Kidney (tissue), 14 donors: ENCODE results near the gene NAA16. TPM values are rescaled to one million over a fixed set of nuclear protein-coding genes. Genes with fewer than 3 reads are reported as not detected.

Source experiments
- DNase-seq, 5 donors: peaks; one replicate each; pipeline ENCODE4 v3.0.0-alpha.2; 2013 to 2020
- FAIRE-seq: peaks from 2 replicates; lab custom pipeline; 2012; peaks lifted over from hg19 to GRCh38; lab: Jason Lieb, UNC
- H3K27ac ChIP-seq, 2 donors: one replicate each; pipeline ENCODE4 v1.7.0; 2013; ENCODE audit warnings: low read depth in 2 of 2, low read length in 2 of 2, inconsistent platforms in 1 of 2
- H3K27me3 ChIP-seq: one replicate; pipeline ENCODE4 v1.7.1; 2013; ENCODE audit warnings: low read length, inconsistent platforms; ENCODE audit not compliant: control insufficient read depth, insufficient read depth
- H3K36me3 ChIP-seq, 3 donors: one replicate each; pipeline versions ENCODE4 v1.7.0 to v1.7.1; 2013; ENCODE audit warnings: low read length in 3 of 3, control low read depth in 1 of 3, inconsistent platforms in 1 of 3; ENCODE audit not compliant: insufficient read depth in 3 of 3, control insufficient read depth in 2 of 3
- H3K4me1 ChIP-seq, 3 donors: one replicate each; pipeline versions ENCODE4 v1.7.0 to v1.7.1; 2013; ENCODE audit warnings: low read length in 3 of 3, inconsistent platforms in 1 of 3, low read depth in 1 of 3; ENCODE audit not compliant: control insufficient read depth in 2 of 3, insufficient read depth in 2 of 3
- H3K4me3 ChIP-seq, 3 donors: one replicate each; pipeline versions ENCODE4 v1.7.0 to v1.8.1; 2013; ENCODE audit warnings: low read length in 3 of 3, control low read depth in 1 of 3, inconsistent platforms in 1 of 3
- H3K9ac ChIP-seq, 3 donors: one replicate each; pipeline versions ENCODE4 v1.7.0 to v1.7.1; 2013; ENCODE audit warnings: low read length in 3 of 3, control low read depth in 1 of 3, inconsistent platforms in 1 of 3
- H3K9me3 ChIP-seq, 3 donors: one replicate each; pipeline versions ENCODE4 v1.7.0 to v1.7.1; 2013; ENCODE audit warnings: low read length in 3 of 3, control low read depth in 1 of 3, inconsistent platforms in 1 of 3; ENCODE audit not compliant: control insufficient read depth in 2 of 3, insufficient read depth in 1 of 3
- CTCF ChIP-seq: IDR thresholded peaks from 3 replicates; pipeline ENCODE4 v1.5.1; 2012; ENCODE audit warnings: mild to moderate bottlenecking, moderate library complexity, borderline replicate concordance; ENCODE audit not compliant: insufficient read depth; ENCODE audit errors: extremely low read depth
- intact Hi-C: fragments of 100-400 bp; cut with DNase I; formaldehyde crosslinking; loops from one replicate; pipeline ENCODE4 v1.11.1; 2022
- polyA plus RNA-seq: library from polyadenylated mRNA; stranded (reverse); fragments of 350-450 nt; fragmentation: Illumina TruSeq; extraction: RNeasy Lipid Tissue Mini Kit (QIAGEN cat#74804); gene quantifications from one replicate; pipeline ENCODE4 v1.2.3, GENCODE V29; 2014; ENCODE audit warnings: low read depth, low replicate concordance; ENCODE audit not compliant: insufficient read depth
- total RNA-seq: library from RNA; stranded (reverse); fragmentation: NEBNext Ultra II Directional; extraction: Animal tissue kit (Norgen Biotek cat#: 25700); gene quantifications from one replicate; pipeline ENCODE4 v1.2.1, GENCODE V29; 2021
- donor health status: control.
- donor health status: control.
- donor health status: control.
- donor health status: control.
- donor health status: control.
- donor health status: DM: yes; HTN: yes; CAD: no.
- donor health status: Normal renal cell carcinoma (clear cell type).

Gene NAA16
- total and polyA plus RNA-seq, 2 donors from 2014 or later = 6.4 to 22.3 TPM

- no peaks in the 10 kb centered on the region for H3K27me3 ChIP-seq
- FAIRE-seq = no peak
- no peaks in the 10 kb centered on the region for H3K4me1 ChIP-seq
- DNase-seq = no peak
- peaks cover 3 to 5% (median 5%) of the 10 kb centered on the region in 3 donors for H3K36me3 ChIP-seq
- intact Hi-C loops = no loop called here
- no peak for TF ChIP-seq CTCF
- no peaks in the 10 kb centered on the region for H3K9me3 ChIP-seq
- H3K9ac ChIP-seq = no peak overlapping the region
- no peak overlapping the region for H3K27ac ChIP-seq
- no peak overlapping the region for H3K4me3 ChIP-seq
These were observed 23.7 kb downstream of the NAA16 start for GRCh38 chr13:41334810-41335209.

GRCh38 chr13:41344358-41344757, 33.3 kb downstream of the NAA16 start:
- no peak for TF ChIP-seq CTCF
- Histone ChIP-seq H3K9me3 (no peaks in the 10 kb centered on the region), H3K4me3 (no peak overlapping the region), H3K27ac (no peak overlapping the region), H3K4me1 (no peaks in the 10 kb centered on the region), H3K9ac (no peak overlapping the region), H3K27me3 (no peaks in the 10 kb centered on the region), H3K36me3 (peaks cover 6 to 12% (median 6%) of the 10 kb centered on the region in 3 donors)
- intact Hi-C loops = no loop called here
- DNase-seq (no peak), FAIRE-seq (no peak)

GRCh38 chr13:41345165-41345913, 34.3 kb downstream of the NAA16 start:
- no peak overlapping the region for H3K27ac ChIP-seq

More at GRCh38 chr13:41345165-41345913, 34.3 kb downstream of the NAA16 start:
- Histone ChIP-seq H3K36me3 (peaks cover 6 to 12% (median 6%) of the 10 kb centered on the region in 3 donors), H3K9me3 (no peaks in the 10 kb centered on the region), H3K27me3 (no peaks in the 10 kb centered on the region), H3K4me1 (no peaks in the 10 kb centered on the region), H3K4me3 (no peak overlapping the region), H3K9ac (no peak overlapping the region)
- intact Hi-C loops = no loop called here
- no peak for TF ChIP-seq CTCF
- DNase-seq (no peak), FAIRE-seq (no peak)
